ENCODE results near the gene EDNRB.
"Not testable (repeated sequence)": the region's sequence is repeated elsewhere in the genome, so short reads cannot be mapped to it uniquely, and the experiment has no call there.

EDNRB gene

GRCh38 chr13:77857531-77858209, 61.0 kb downstream of the EDNRB start:
- Histone ChIP-seq H3K4me3 (no peak overlapping the region), H3K27ac (no peak overlapping the region)
- no peak for DNase-seq (ENCODE audit: low spot score)
- TF ChIP-seq, protein P1, sequence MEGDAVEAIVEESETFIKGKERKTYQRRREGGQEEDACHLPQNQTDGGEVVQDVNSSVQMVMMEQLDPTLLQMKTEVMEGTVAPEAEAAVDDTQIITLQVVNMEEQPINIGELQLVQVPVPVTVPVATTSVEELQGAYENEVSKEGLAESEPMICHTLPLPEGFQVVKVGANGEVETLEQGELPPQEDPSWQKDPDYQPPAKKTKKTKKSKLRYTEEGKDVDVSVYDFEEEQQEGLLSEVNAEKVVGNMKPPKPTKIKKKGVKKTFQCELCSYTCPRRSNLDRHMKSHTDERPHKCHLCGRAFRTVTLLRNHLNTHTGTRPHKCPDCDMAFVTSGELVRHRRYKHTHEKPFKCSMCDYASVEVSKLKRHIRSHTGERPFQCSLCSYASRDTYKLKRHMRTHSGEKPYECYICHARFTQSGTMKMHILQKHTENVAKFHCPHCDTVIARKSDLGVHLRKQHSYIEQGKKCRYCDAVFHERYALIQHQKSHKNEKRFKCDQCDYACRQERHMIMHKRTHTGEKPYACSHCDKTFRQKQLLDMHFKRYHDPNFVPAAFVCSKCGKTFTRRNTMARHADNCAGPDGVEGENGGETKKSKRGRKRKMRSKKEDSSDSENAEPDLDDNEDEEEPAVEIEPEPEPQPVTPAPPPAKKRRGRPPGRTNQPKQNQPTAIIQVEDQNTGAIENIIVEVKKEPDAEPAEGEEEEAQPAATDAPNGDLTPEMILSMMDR (IDR thresholded peaks at IDR 0.05): no peak

DNA sequence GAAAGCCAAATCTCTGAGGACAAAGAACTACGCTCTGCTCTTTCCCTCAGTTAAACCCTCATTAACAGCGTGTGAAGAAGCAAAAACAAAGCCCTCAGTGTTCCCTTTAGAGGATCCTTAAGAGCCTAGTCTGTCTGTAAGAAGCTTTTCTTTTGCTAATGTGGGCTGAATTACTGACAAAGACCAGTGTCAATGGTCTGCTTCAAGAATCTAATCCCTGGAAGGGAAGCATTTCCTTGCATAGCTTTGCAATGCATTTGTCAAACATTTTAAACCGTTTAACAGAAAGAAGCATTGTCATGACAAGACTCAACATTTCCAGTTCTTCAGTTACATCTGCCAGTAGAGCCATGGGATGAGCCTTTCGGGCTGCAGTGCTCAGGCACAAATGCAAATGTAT, 64.9 kb downstream of the EDNRB start:
- Histone ChIP-seq H3K27ac (no peak overlapping the region), H3K4me3 (no peak overlapping the region)
- no peak for DNase-seq (ENCODE audit: low spot score)
- TF ChIP-seq, protein P1 (IDR thresholded peaks at IDR 0.05): no peak

GRCh38 chr13:77848050-77848449, 70.6 kb downstream of the EDNRB start:
- not testable (repeated sequence) for H3K27ac ChIP-seq; DNase-seq (ENCODE audit: low spot score); H3K4me3 ChIP-seq

- DNase-seq (ENCODE audit: low spot score): no peak
- H3K27ac ChIP-seq: no peak overlapping the region
- TF ChIP-seq, protein P1 (IDR thresholded peaks at IDR 0.05): no peak
- H3K4me3 ChIP-seq: no peak overlapping the region
Observed at GRCh38 chr13:77846173-77846572, 72.5 kb downstream of the EDNRB start.

Data from coronary artery (tissue), 2 donors.